Lung (tissue), 12 donors: ENCODE measurements around the gene MYH11. TPM values are rescaled to one million over a fixed set of nuclear protein-coding genes. Genes with fewer than 3 reads are reported as not detected.

ENCODE experiments used
- ATAC-seq: fragments of 200-7000 bp; cut with Tn5 transposase; one replicate; pipeline ENCODE4 v1.9.1; 2020; ENCODE audit warnings: moderate number of reproducible peaks; ENCODE audit not compliant: insufficient read depth, low FRiP score
- DNase-seq, 3 donors: peaks; one replicate each; pipeline ENCODE4 v3.0.0-alpha.2; 2013 to 2017
- H3K27ac ChIP-seq, 2 donors: one replicate each; pipeline ENCODE4 v1.5.1; 2013; ENCODE audit warnings: mild to moderate bottlenecking in 2 of 2, moderate library complexity in 2 of 2, control low read depth in 1 of 2, inconsistent platforms in 1 of 2, low read depth in 1 of 2, low read length in 1 of 2
- H3K27me3 ChIP-seq, 3 donors: one replicate each; pipeline ENCODE4 v1.5.1; 2013; ENCODE audit warnings: low read length in 2 of 3; ENCODE audit not compliant: control insufficient read depth in 3 of 3, insufficient read depth in 3 of 3
- H3K36me3 ChIP-seq, 4 donors: one replicate each; pipeline ENCODE4 v1.5.1; 2013; ENCODE audit warnings: low read length in 4 of 4, mild to moderate bottlenecking in 1 of 4, moderate library complexity in 1 of 4; ENCODE audit not compliant: control insufficient read depth in 4 of 4, insufficient read depth in 4 of 4
- H3K4me1 ChIP-seq, 5 donors: one replicate each; pipeline ENCODE4 v1.5.1; 2013; ENCODE audit warnings: low read length in 5 of 5, mild to moderate bottlenecking in 2 of 5, moderate library complexity in 1 of 5; ENCODE audit not compliant: control insufficient read depth in 5 of 5, insufficient read depth in 5 of 5
- H3K4me3 ChIP-seq: one replicate; pipeline ENCODE4 v1.5.1; 2013; ENCODE audit warnings: mild to moderate bottlenecking, control low read depth, moderate library complexity
- H3K9ac ChIP-seq, 2 donors: one replicate each; pipeline ENCODE4 v1.5.1; 2013; ENCODE audit warnings: low read length in 2 of 2, control low read depth in 1 of 2; ENCODE audit not compliant: insufficient read depth in 1 of 2
- H3K9me3 ChIP-seq, 4 donors: one replicate each; pipeline ENCODE4 v1.5.1; 2013; ENCODE audit warnings: low read length in 3 of 4, mild to moderate bottlenecking in 1 of 4, moderate library complexity in 1 of 4; ENCODE audit not compliant: control insufficient read depth in 4 of 4, insufficient read depth in 3 of 4
- CTCF ChIP-seq: IDR thresholded peaks from 2 replicates; pipeline ENCODE4 v1.5.1; 2012; ENCODE audit warnings: mild to moderate bottlenecking; ENCODE audit errors: control extremely low read depth, extremely low read depth
- whole genome bisulfite sequencing, 2 donors: extraction: QIAGEN DNeasy Blood & Tissue Kit; methylation state at CpG; one replicate each; pipeline ENCODE4 v1.1.7; 2013; 5-methylcytosine and 5-hydroxymethylcytosine counted together
- polyA plus RNA-seq, 2 donors: library from polyadenylated mRNA; stranded (reverse); fragments of 200-250 nt; gene quantifications; one replicate each; pipeline ENCODE4 v1.2.1, GENCODE V29; 2013
- total RNA-seq, 2 donors: library from RNA; depleted of rRNA in 1 of 2; stranded (reverse); fragments of >200 nt in 1 of 2; gene quantifications; one replicate each; pipeline ENCODE4 v1.2.1, GENCODE V29; 2014 to 2021
- donor health status: control.
- donor health status: control.
- donor health status: Bipolar disorder and iron deficiency.
- donor health status: healthy.
- donor health status: DM: yes; HTN: yes; CAD: no.

MYH11 gene
- total and polyA plus RNA-seq, 4 donors, result 25.7 to 146 (median 55.0) TPM

- ATAC-seq (no peak), DNase-seq (no peak)
- H3K27me3 ChIP-seq, result no peaks in the 10 kb centered on the region
- H3K4me1 ChIP-seq, result no peaks in the 10 kb centered on the region
- H3K27ac ChIP-seq, result no peak overlapping the region
- H3K9ac ChIP-seq, result no peak overlapping the region
- H3K36me3 ChIP-seq, result peaks cover 7 to 20% (median 11%) of the 10 kb centered on the region in 4 donors
- peaks cover 0 to 2% (median 0%) of the 10 kb centered on the region in 4 donors for H3K9me3 ChIP-seq
- no peak for TF ChIP-seq CTCF
- 53 to 66% methylated on average over 8 of the region's 8 CpGs for WGBS, 2 donors
- H3K4me3 ChIP-seq, result no peak overlapping the region
Measured at GRCh38 chr16:15705064-15705565, 151.7 kb downstream of the MYH11 start.

- ATAC-seq, result peak; percentile 75
- TF ChIP-seq CTCF, result peak; percentile 74
- H3K4me1 ChIP-seq, result no peaks in the 10 kb centered on the region
Measured at GRCh38 chr16:15704545-15704987, 152.3 kb downstream of the MYH11 start.

GRCh38 chr16:15703029-15703736 is 153.6 kb downstream of the MYH11 start:
- no peak for DNase-seq
- Histone ChIP-seq H3K27ac (no peak overlapping the region), H3K4me1 (no peaks in the 10 kb centered on the region), H3K4me3 (no peak overlapping the region), H3K9me3 (peaks cover 0 to under 1% (median 0%) of the 10 kb centered on the region in 4 donors), H3K9ac (no peak overlapping the region), H3K36me3 (peaks cover 16 to 34% (median 20%) of the 10 kb centered on the region in 4 donors), H3K27me3 (no peaks in the 10 kb centered on the region)
- TF ChIP-seq CTCF, result no peak
- ATAC-seq, result no peak
- 60 to 77% methylated on average over 14 of the region's 14 CpGs for WGBS, 2 donors

More at GRCh38 chr16:15704545-15704987, 152.3 kb downstream of the MYH11 start:
- H3K27me3 ChIP-seq, result no peaks in the 10 kb centered on the region
- 61% methylated on average over 8 of the region's 8 CpGs for WGBS, 2 donors
- H3K36me3 ChIP-seq, result peaks cover 10 to 25% (median 15%) of the 10 kb centered on the region in 4 donors
- peaks cover 0 to 2% (median 0%) of the 10 kb centered on the region in 4 donors for H3K9me3 ChIP-seq
- peak; percentile 66 to 76 (median 74) for DNase-seq
- H3K4me3 ChIP-seq, result no peak overlapping the region
- H3K27ac ChIP-seq, result no peak overlapping the region
- no peak overlapping the region for H3K9ac ChIP-seq
